GM21515 (cell line): ENCODE data around the gene C22orf23.

Source experiments
- ATAC-seq: cut with Tn5 transposase; IDR thresholded peaks from one replicate; pipeline ENCODE4 v1.9.1; 2021; ENCODE audit not compliant: unreplicated experiment

C22orf23 gene

GRCh38 chr22:37926771-37927636 is 26.4 kb downstream of the C22orf23 start:
- ATAC-seq: no peak

DNA sequence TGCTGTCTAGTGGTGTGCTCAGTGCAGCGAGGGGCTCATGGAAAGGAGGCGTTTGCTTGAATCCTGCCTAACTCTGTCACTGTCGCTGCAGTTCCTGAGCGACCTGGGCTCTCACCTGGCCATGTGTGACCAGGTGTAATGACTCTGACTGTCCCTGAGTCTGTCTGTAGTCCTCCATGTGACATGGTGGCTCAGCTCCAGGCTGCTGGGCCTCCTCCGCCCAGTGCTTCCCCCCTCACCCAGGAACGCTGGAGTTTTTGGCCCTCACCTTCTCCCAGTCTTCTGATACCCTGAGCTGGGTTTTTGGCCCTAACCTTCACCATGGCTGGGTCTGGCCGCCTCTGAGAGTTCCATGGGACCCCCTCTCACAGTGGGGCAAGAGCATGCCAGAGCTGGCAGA is 27.0 kb downstream of the C22orf23 start:
- ATAC-seq: no peak

DNA sequence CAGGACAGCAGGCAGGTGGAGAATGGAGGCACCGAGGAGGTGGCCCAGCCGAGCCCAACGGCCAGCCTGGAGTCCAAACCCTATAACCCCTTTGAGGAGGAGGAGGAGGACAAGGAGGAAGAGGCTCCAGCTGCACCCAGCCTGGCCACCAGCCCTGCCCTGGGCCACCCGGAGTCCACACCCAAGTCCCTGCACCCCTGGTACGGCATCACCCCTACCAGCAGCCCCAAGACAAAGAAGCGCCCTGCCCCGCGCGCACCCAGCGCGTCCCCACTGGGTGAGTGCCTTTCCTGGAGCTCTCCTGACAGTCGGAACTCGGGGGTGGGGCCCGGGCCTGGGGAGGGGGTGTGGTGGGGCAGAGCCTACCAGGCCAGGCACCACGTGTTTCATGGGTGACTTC is 27.6 kb downstream of the C22orf23 start:
- no peak for ATAC-seq

DNA sequence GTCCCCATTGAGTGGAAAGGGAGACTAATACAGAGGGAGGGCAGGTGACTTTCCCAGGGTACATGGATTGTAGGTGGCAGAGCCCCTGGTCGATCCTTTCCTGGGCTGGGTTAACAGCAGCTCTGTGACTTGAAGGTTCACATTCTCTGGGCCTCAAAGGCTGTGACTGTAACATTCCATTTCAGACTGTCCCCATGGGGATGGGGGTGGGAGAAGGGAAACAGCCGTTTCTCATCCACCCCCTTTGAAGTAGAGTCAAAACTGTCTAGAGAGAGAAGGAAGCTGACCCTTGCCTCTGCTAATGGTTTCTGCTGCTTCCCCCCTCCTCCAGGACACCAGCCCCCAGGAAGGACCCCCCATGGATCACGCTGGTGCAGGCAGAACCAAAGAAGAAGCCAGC is 28.1 kb downstream of the C22orf23 start:
- ATAC-seq: no peak

- ATAC-seq: no peak
Observed at GRCh38 chr22:37924386-37925065, 28.9 kb downstream of the C22orf23 start.

DNA sequence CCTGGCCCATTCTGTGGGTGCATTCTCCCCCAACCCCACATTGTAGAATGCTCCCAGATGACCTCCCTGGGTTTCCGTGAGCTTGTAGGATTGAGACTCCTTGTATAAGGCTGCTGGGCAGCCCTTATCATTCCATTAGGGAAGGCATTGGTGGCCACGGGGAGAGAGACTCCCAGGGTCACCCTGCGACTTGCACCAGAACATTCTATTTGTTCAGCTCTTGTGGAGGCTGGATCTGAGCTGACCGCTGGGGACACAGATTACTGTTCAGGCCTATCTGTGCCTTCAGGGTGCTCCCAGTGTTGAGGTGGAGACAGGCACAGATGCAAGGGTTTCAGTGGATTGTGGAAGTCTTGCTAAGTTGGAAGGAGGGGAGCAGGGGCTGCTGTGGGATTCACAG is 29.5 kb downstream of the C22orf23 start:
- ATAC-seq: no peak

GRCh38 chr22:37922191-37922590 is 31.2 kb downstream of the C22orf23 start:
- ATAC-seq: no peak

- ATAC-seq: no peak
Observed at GRCh38 chr22:37920126-37920525, 33.3 kb downstream of the C22orf23 start.

DNA sequence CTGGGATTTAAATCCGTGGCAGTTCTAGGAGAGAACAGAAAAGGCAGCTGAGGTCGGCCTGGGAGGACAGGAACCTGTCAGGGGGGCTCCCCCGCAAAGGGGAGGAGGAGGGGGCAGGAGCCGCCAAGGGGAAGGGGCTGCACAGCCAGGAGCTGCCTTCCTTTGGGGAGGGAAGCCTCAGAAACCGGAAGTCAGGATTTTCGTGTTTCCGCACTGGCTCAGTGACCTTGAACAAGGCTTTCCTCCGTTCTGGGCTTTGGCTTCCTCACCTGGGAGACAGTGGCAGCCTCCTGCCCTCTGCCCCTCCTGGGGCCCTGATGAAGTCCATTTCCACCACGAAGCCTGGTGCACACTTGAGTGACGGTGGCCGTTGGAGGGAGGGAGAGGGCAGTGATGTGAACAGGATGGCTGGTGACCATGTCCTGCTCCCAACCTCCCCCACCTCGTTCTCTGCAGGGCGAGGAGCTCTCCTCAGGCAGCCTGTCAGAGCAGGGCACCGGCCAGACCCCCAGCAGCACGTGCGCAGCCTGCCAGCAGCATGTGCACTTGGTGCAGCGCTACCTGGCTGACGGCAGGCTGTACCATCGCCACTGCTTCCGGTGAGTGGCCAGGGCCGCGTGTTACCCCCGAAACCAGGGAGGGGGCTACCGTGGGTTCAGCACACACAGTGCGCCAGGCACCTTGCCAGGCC is 34.7 kb downstream of the C22orf23 start:
- ATAC-seq: no peak

- no peak for ATAC-seq
Observed at GRCh38 chr22:37917874-37918548, 35.4 kb downstream of the C22orf23 start.

DNA sequence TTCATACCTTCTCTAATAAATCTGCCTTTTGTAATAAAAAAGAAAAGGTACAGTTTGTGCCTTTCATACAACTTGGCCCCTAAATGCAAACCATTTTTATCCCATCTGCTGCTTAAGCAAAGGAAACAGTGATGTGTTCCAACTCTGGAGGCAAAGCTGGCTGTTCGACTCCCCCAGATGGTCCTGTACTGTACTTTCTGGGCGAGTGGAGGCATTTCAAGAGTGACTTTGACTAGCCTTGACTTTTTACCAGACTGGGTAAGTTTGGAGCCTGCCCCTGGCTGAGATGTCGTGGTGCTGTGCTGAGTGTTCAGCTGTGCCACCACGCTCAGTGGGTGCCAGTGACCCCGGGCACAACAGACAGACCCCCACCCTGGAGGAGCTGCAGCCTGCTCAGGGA is 37.1 kb downstream of the C22orf23 start:
- ATAC-seq: no peak

- no peak for ATAC-seq
Observed at GRCh38 chr22:37913233-37913721, 40.1 kb downstream of the C22orf23 start.

DNA sequence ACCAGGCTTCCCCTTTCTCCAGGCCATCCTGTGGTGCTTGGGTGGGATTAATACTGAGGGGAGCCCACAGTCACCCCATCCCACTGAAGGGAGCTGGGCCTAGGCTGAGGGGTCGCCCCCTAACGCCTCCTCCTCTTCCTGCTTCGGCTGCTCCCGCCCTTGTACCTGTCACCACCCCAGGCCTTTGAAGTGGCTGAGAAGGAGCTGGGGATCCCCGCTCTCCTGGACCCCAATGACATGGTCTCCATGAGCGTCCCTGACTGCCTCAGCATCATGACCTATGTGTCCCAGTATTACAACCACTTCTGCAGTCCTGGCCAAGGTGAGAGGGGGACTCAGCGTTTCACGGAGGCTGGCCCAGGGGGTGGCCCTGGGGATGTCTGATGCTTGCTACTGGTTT is 41.2 kb downstream of the C22orf23 start:
- ATAC-seq: no peak

DNA sequence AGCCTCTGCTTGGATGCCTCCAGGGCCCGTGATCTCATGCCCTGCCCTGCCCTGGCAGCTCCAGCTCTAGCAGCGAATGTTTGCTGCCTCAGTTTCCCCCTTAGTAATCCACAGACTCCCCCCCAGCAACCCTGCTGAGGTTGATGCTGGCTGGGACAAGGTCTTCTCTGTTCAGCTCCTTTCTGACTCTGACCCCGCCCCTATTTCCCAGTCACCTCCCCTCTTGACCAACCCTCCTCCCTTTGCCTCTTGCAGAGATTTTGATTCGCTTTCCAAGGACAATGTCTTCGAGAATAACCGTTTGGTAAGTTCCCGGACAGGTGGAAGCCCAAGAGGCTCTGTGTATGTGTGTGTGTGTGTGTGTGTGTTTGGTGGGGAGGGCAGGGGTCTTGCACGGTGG is 41.7 kb downstream of the C22orf23 start:
- ATAC-seq: no peak

DNA sequence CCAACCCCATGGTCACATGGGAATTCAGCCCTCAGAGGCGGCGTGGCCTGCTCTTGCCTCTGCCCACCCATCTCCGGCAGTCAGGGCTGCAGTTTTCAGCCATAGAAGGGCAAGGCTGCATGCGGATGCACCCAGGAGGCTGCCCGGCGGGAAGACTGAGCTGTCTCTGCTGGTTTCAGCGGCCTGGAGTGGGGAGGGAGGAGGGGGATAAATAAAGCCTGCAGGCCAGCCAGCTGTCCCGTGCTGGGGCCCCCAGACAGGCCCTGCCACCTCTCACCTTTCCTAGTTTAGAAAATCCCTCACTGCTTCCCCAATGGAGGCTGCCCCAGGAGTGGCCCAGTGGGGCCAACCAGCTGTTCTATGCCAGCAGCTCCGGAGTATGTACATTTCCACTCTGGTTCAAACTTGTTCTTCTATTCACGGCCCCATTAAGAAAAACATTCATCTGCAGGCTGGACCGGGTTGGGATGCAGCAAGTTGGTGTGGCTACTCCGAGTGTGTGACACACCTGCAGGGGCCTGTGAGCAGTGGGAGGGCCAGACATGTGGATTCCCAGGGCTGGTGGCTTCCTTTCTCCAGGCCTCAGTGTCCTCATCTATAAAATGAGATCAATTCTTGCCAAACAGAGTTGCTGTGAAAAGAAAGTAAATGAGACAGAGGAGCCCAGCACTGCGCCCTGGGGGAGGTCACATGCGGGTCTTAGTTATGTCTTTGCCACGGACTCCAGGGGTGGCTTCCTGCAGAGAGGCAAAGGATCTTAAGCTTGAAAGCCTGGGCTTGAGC is 42.3 kb downstream of the C22orf23 start:
- no peak for ATAC-seq

DNA sequence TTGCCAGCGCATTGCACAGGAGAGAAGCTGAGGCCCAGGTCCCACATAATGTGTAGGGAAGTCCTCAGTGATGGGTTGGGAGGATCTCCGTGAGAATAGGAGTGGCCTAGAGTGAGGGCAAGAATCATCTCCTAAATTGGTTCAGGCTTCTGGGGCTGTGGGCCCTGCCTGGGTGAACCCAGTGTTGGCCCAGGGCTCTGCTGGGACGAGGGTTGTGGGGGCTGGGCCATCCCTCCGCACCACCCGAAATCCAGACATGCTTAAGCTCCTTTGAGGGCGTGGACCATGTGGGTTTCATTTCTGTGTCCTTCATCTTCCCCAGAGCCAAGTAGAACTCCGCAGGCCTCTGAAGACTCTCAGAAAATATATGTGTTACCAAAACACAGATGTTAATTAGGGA is 43.6 kb downstream of the C22orf23 start:
- ATAC-seq: no peak

GRCh38 chr22:37907036-37907954 is 46.1 kb downstream of the C22orf23 start:
- no peak for ATAC-seq

DNA sequence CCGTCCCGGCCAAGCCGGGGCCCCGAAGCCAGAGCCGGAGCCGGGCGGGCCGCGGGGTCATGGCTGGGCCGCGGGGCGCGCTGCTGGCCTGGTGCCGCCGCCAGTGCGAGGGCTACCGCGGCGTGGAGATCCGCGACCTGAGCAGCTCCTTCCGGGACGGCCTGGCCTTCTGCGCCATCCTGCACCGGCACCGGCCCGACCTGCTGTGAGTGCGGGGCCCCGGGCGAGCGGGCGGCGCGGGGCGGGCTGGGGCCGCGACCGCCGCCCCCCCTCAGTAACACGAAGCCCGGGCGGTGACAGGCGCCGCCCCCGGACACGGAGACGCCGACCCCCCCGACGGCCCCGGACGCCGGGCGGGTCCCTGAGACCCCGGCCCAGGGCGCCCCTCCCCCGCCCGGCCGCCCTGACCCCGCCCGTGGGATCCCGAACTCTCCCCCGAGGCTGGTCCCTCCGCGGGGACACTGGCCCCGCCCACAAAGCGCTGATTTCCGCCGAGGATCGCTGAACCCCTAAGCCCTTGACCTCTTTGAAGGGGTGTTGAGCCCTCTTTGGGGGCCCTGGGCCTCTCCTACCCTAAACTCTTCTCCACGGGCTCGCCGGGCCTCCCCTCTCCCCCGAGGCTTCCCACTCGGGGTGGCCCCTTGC is 46.9 kb downstream of the C22orf23 start:
- peak; percentile 33 for ATAC-seq
